GM18858 (cell line): Measurements from ENCODE around the gene OR5K1.

ENCODE experiments used
- ATAC-seq: cut with Tn5 transposase; IDR thresholded peaks from one replicate; pipeline ENCODE4 v1.9.1; 2021; ENCODE audit not compliant: unreplicated experiment

Gene OR5K1

GRCh38 chr3:98513736-98514135 is 50.7 kb downstream of the OR5K1 start:
- no peak for ATAC-seq

GRCh38 chr3:98514948-98515347 is 51.9 kb downstream of the OR5K1 start:
- ATAC-seq: no peak

- ATAC-seq: no peak
Measured at GRCh38 chr3:98518816-98519215, 55.8 kb downstream of the OR5K1 start.

GRCh38 chr3:98519351-98519750 is 56.4 kb downstream of the OR5K1 start:
- no peak for ATAC-seq

- ATAC-seq: peak; percentile 27
Measured at GRCh38 chr3:98521897-98522543, 59.0 kb downstream of the OR5K1 start.
